Endothelial cell of umbilical vein (primary cell): ENCODE data around the gene TMEM74B. TPM values are rescaled to one million over a fixed set of nuclear protein-coding genes. Genes with fewer than 3 reads are reported as not detected.

Experiments
- BruUV-seq: library from RNA; stranded (reverse); fragments of 400-500 nt; replicated peaks from 2 replicates; lab custom pipeline; 2021; lab: Mats Ljungman, UMichigan
- CTCF ChIA-PET: fragments of 300-600, 350-600 bp; sonication (Branson Sonifier 250); formaldehyde crosslinking; loops from one replicate; lab custom pipeline; 2021; ENCODE audit warnings: antibody characterized with exemption, inconsistent platforms; lab: Charles Lee
- POLR2A ChIA-PET: fragments of 300-600, 350-600 bp; sonication (Branson Sonifier 250); formaldehyde crosslinking; loops from one replicate; lab custom pipeline; 2021; ENCODE audit warnings: antibody characterized with exemption, inconsistent platforms; lab: Charles Lee
- DNase-seq: peaks from one replicate; pipeline ENCODE4 v3.0.0-alpha.2; 2011; ENCODE audit warnings: low read depth, low spot score
- FAIRE-seq: peaks from 2 replicates; lab custom pipeline; 2011; peaks lifted over from hg19 to GRCh38; lab: Jason Lieb, UNC
- H2AFZ ChIP-seq: 2 replicates; pipeline ENCODE4 v1.6.0; 2012; ENCODE audit warnings: low read depth, low read length, control low read depth, inconsistent platforms
- H3K27ac ChIP-seq: 2 replicates; pipeline ENCODE4 v1.5.1; 2011; ENCODE audit warnings: low read depth, mild to moderate bottlenecking, control low read depth, low read length, moderate library complexity; ENCODE audit not compliant: insufficient read depth
- H3K27me3 ChIP-seq, 2 experiments: 2 replicates each; pipeline versions ENCODE4 v1.6.0 to v1.6.1; 2011; ENCODE audit warnings: low read length in 2 of 2, mixed read lengths in 1 of 2; ENCODE audit not compliant: control insufficient read depth in 2 of 2, insufficient read depth in 2 of 2
- H3K36me3 ChIP-seq, 2 experiments: 2 replicates in 1 of 2; 3 replicates in 1 of 2; pipeline ENCODE4 v1.5.1; 2011; ENCODE audit warnings: low read length in 2 of 2, mild to moderate bottlenecking in 1 of 2, moderate library complexity in 1 of 2; ENCODE audit not compliant: control insufficient read depth in 2 of 2, insufficient read depth in 2 of 2; ENCODE audit errors: extremely low read depth in 1 of 2
- H3K4me1 ChIP-seq: 3 replicates; pipeline ENCODE4 v1.5.1; 2011; ENCODE audit warnings: mild to moderate bottlenecking, low read length; ENCODE audit not compliant: control insufficient read depth, insufficient read depth; ENCODE audit errors: extremely low read depth
- H3K4me2 ChIP-seq: 2 replicates; pipeline ENCODE4 v1.6.1; 2011; ENCODE audit warnings: low read length, control low read depth, mixed read lengths; ENCODE audit not compliant: insufficient read depth
- H3K4me3 ChIP-seq, 3 experiments: fragments of 200-600 bp in 1 of 3; sonication (generic), shearing (Covaris generic) in 1 of 3; replicated peaks in 1 of 3; 2 replicates each; pipeline ENCODE4 v1.5.1; 2011 to 2016; ENCODE audit warnings: control low read depth in 3 of 3, low read length in 3 of 3, mild to moderate bottlenecking in 2 of 3, inconsistent platforms in 1 of 3, low read depth in 1 of 3, moderate library complexity in 1 of 3; ENCODE audit not compliant: insufficient read depth in 1 of 3
- H3K79me2 ChIP-seq: 2 replicates; pipeline ENCODE4 v1.6.0; 2012; ENCODE audit warnings: low read length, inconsistent platforms; ENCODE audit not compliant: control insufficient read depth, insufficient read depth
- H3K9ac ChIP-seq: replicated peaks from 2 replicates; pipeline ENCODE3; 2011; ENCODE audit warnings: low read length, control low read depth; ENCODE audit not compliant: insufficient read depth; ENCODE audit errors: extremely low read depth
- H3K9me1 ChIP-seq: replicated peaks from 3 replicates; pipeline ENCODE4 v1.6.0; 2011; ENCODE audit warnings: mild to moderate bottlenecking, low read length; ENCODE audit not compliant: control insufficient read depth, insufficient read depth; ENCODE audit errors: extremely low read depth
- H3K9me3 ChIP-seq: replicated peaks from 2 replicates; pipeline ENCODE4 v1.5.1; 2012; ENCODE audit warnings: low read length, inconsistent platforms; ENCODE audit not compliant: control insufficient read depth, insufficient read depth
- H4K20me1 ChIP-seq: replicated peaks from 2 replicates; pipeline ENCODE3; 2011; ENCODE audit warnings: mild to moderate bottlenecking, low read length; ENCODE audit not compliant: control insufficient read depth, insufficient read depth; ENCODE audit errors: extremely low read depth
- CTCF ChIP-seq, 2 donors: IDR thresholded peaks; 1 replicate in 1 of 2; 2 replicates in 1 of 2; pipeline ENCODE4 v1.5.1; 2011; ENCODE audit warnings: low read length in 2 of 2, mild to moderate bottlenecking in 2 of 2, moderate library complexity in 2 of 2, control low read depth in 1 of 2, inconsistent platforms in 1 of 2, low read depth in 1 of 2; ENCODE audit not compliant: insufficient read depth in 1 of 2; ENCODE audit errors: extremely low read depth in 1 of 2
- EZH2 ChIP-seq: IDR thresholded peaks from 2 replicates; pipeline ENCODE4 v1.6.1; 2012; ENCODE audit warnings: borderline replicate concordance, low read depth, mild to moderate bottlenecking, moderate library complexity, low read length, inconsistent platforms; ENCODE audit not compliant: severe bottlenecking
- FOS ChIP-seq: IDR thresholded peaks from 2 replicates; pipeline ENCODE4 v1.6.1; 2011; ENCODE audit warnings: mild to moderate bottlenecking, low read length, moderate library complexity, borderline replicate concordance; ENCODE audit not compliant: insufficient read depth
- GATA2 ChIP-seq: IDR thresholded peaks from 2 replicates; pipeline ENCODE4 v1.7.0; 2011; ENCODE audit warnings: low read depth, mild to moderate bottlenecking, moderate library complexity, mixed read lengths, low read length; ENCODE audit not compliant: insufficient read length, insufficient read depth
- JUN ChIP-seq: IDR thresholded peaks from 2 replicates; pipeline ENCODE4 v1.6.1; 2011; ENCODE audit warnings: borderline replicate concordance, low read depth; ENCODE audit not compliant: insufficient read length, insufficient read depth
- MAX ChIP-seq: IDR thresholded peaks from 2 replicates; pipeline ENCODE4 v1.6.1; 2011; ENCODE audit not compliant: insufficient read depth, insufficient read length
- MYC ChIP-seq: IDR thresholded peaks from one replicate; pipeline ENCODE4 v1.6.1; 2011; ENCODE audit warnings: mild to moderate bottlenecking, low read depth, low read length
- POLR2A ChIP-seq: IDR thresholded peaks from 2 replicates; pipeline ENCODE4 v1.6.1; 2012; ENCODE audit warnings: low read depth, mild to moderate bottlenecking, control low read depth, low read length
- POLR2AphosphoS5 ChIP-seq: IDR thresholded peaks from 2 replicates; pipeline ENCODE4 v1.6.1; 2012; ENCODE audit warnings: low read depth, mild to moderate bottlenecking, control low read depth, low read length, moderate library complexity; ENCODE audit not compliant: insufficient read depth
- dilution Hi-C: fragments of 300-500 bp; cut with MboI; formaldehyde crosslinking; loops from one replicate; pipeline ENCODE4 v1.15.0; 2019; ENCODE audit warnings: low sequenced_read_pairs; ENCODE audit not compliant: extremely low pct_ligation_motif_present
- intact Hi-C: fragments of 100-400 bp; cut with micrococcal nuclease; formaldehyde crosslinking; loops from one replicate; pipeline ENCODE4 v1.10.0; 2022
- polyA plus RNA-seq, 4 experiments: library from polyadenylated mRNA; depleted of rRNA in 3 of 4; stranded (reverse) in 3 of 4; unstranded in 1 of 4; fragments of >200 nt; gene quantifications; 2 replicates each; pipeline versions ENCODE4 v1.2.1 to v1.2.3, GENCODE V29; 2011 to 2012; ENCODE audit warnings: missing spikeins in 1 of 4
- total RNA-seq: library from RNA; stranded (reverse); gene quantifications from 2 replicates; pipeline ENCODE4 v1.2.3, GENCODE V29; 2021

The TMEM74B gene
- total and polyA plus RNA-seq, 2 donors (not counting 3 experiments of a cell fraction or from before 2014, with no cell fraction given) = 0.26 to 1.1 TPM

DNA sequence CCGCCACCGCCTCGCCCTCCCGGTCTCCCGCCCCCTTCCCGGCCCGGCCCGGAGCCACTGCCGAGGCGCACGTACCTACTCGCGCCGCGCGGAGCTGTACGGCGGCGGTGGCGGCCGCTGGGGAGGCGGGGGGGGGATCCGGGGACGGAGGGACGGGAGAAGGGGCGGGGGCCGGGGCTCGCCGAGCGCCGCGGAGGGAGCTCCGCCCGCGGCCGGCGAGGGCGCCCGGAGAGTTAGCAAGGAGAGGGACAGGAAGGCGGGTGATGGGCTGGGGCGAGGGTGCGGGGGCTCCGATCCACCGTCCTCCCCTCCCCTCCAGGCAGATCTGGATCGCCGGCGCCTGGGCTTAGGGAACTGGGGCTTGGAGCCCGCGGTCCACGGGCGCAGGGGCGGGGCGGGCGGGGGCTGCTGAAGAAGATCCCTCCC is 548 bp upstream of the TMEM74B start:
- intact Hi-C loops = loop anchor here (1.0 to 10.0 kb wide), 4 partner anchors 67 to 367 kb away; partner anchors contain the start of gene PSMF1
- no peaks in the 10 kb centered on the region for H3K36me3 ChIP-seq
- H3K9ac ChIP-seq = no peak overlapping the region
- peak overlapping the region; percentile 37 for H2AFZ ChIP-seq
- no peak overlapping the region for H3K27ac ChIP-seq
- POLR2A ChIA-PET = no interaction called here
- TF ChIP-seq JUN (no peak), CTCF (IDR thresholded peaks at IDR 0.05; ENCODE audit: extremely low read depth in 1 of 2, insufficient read depth in 1 of 2, low read depth in 1 of 2, low read length in 2 of 2) (no peak), GATA2 (no peak), POLR2A (no peak), MAX (no peak), EZH2 (no peak), POLR2AphosphoS5 (no peak), FOS (no peak), MYC (no peak)
- H3K27me3 ChIP-seq = peaks cover 14 to 26% of the 10 kb centered on the region in 2 experiments
- H3K4me1 ChIP-seq = no peaks in the 10 kb centered on the region
- BruUV-seq = no TSS peak
- CTCF ChIA-PET = interaction anchor here (0.9 to 1.7 kb wide), 5 partner anchors 8 to 77 kb away, joined by 3 to 7 read pairs (median 4); no protein-coding TSS in a partner anchor
- dilution Hi-C loops = no loop called here
- no peak for DNase-seq
- no peaks in the 10 kb centered on the region for H3K9me1 ChIP-seq
- H3K9me3 ChIP-seq = no peaks in the 10 kb centered on the region
- no peaks in the 10 kb centered on the region for H4K20me1 ChIP-seq
- FAIRE-seq = no peak
- H3K4me2 ChIP-seq = peak overlapping the region; percentile 12
- peak overlapping the region in 2 of 3 experiments; percentile 10 to 45 for H3K4me3 ChIP-seq
- H3K79me2 ChIP-seq = no peaks in the 10 kb centered on the region
